Measurements from ENCODE around the gene PDXK. TPM values are rescaled to one million over a fixed set of nuclear protein-coding genes. Genes with fewer than 3 reads are reported as not detected.

PDXK gene
- total and polyA plus RNA-seq, 9 of the 15 experiments (the other 6 are each of a cell fraction or from before 2014, with no cell fraction given) = 5.6 to 162 (median 76.5) TPM

DNA sequence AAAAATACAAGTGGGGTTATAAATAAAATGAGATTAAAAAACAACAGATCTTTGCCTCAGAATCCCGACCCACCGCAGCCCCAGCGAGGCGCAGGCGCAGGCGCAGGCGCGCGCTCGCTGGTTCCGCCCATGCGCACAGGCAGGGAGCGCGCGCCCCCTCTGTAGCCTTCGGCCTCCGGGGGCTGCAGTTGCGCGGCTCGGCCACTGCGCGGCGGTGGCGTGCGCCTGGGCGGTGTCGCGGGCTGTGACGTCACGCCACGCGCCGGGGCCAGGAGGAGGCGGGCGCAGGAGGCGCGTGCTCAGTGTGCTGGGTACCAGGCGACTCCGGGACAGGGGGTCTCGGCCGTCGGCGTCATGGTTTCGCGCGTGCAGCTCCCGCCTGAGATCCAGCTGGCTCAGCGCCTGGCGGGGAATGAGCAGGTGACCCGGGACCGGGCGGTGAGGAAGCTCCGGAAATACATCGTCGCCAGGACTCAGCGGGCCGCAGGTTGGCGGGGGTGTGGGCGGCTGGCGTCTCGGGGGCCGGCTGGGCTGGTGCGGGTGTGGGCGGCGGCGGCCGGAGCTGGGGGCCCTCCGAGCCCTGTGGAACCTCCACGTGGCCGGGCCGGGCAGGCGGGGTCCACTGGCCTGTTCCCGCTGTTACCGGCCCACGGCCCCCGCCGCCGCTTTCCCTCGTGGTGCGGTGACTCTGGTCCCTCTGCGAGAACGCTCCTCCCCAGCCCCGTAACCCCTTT is 70.5 kb downstream of the PDXK start, which contains the start of gene RRP1 (continued):
- peak; percentile 82 to 93 for TF ChIP-seq TBL1XR1 (IDR thresholded peaks at IDR 0.05; ENCODE audit: low read length in 2 of 2)
- TF ChIP-seq SMAD1 (IDR thresholded peaks at IDR 0.05; ENCODE audit: low read depth, low read length, partially characterized antibody) = peak; percentile 59
- TF ChIP-seq C11orf30 (IDR thresholded peaks at IDR 0.05; ENCODE audit: low read depth) = peak; percentile 96
- TF ChIP-seq NCOA4 (IDR thresholded peaks at IDR 0.05; ENCODE audit: partially characterized antibody) = no peak
- no peak for TF ChIP-seq ZNF318 (IDR thresholded peaks at IDR 0.05; ENCODE audit: borderline replicate concordance in 1 of 2, low read depth in 1 of 2)
- TF ChIP-seq SRSF7 (optimal IDR thresholded peaks at IDR 0.05; ENCODE audit: low read depth, low read length) = no peak
- TF ChIP-seq SMARCB1 (IDR thresholded peaks at IDR 0.05; ENCODE audit: insufficient read length, low read depth) = no peak
- TF ChIP-seq ZNF23 (CRISPR knock-in tag; IDR thresholded peaks at IDR 0.05) = no peak
- TF ChIP-seq POLR3G (IDR thresholded peaks at IDR 0.05; ENCODE audit: extremely low read depth, insufficient read length, insufficient replicate concordance) = no peak
- peak; percentile 98 for TF ChIP-seq ETS1 (conservative IDR thresholded peaks at IDR 0.05; ENCODE audit: control insufficient read depth, low read depth, low read length)
- TF ChIP-seq ZNF133 (CRISPR knock-in tag; IDR thresholded peaks at IDR 0.05) = no peak
- no peak for TF ChIP-seq ZNF75A (CRISPR knock-in tag; IDR thresholded peaks at IDR 0.05)

Data from K562 (cell line).